HEK293 (cell line): ENCODE data around the gene DEPDC5.

Experiments used
- CTCF ChIA-PET: fragments of 350-600 bp; formaldehyde crosslinking; extraction: SDS; loops from one replicate; lab custom pipeline; 2021; ENCODE audit warnings: antibody characterized with exemption; lab: Yijun Ruan, JAX
- POLR2A ChIA-PET: fragments of 300-600 bp; formaldehyde crosslinking; extraction: SDS; loops from one replicate; lab custom pipeline; 2020; ENCODE audit warnings: antibody characterized with exemption, inconsistent platforms; lab: Yijun Ruan, JAX
- H3K27ac ChIP-seq: fragments of 200-500 bp; sonication (Bioruptor generic); 2 replicates; pipeline ENCODE4 v1.5.1; 2014; ENCODE audit warnings: low read depth, low read length, control low read depth, inconsistent platforms; ENCODE audit errors: extremely low read depth
- H3K36me3 ChIP-seq, 2 experiments: fragments of 200-500 bp in 1 of 2; sonication (Bioruptor generic) in 1 of 2; 1 replicate in 1 of 2; 2 replicates in 1 of 2; pipeline ENCODE4 v1.5.1; 2014 to 2017; ENCODE audit warnings: inconsistent platforms in 2 of 2, low read length in 2 of 2; ENCODE audit not compliant: control insufficient read depth in 2 of 2, insufficient read depth in 1 of 2
- H3K4me1 ChIP-seq: fragments of 200-500 bp; sonication (Bioruptor generic); 2 replicates; pipeline ENCODE4 v1.5.1; 2014; ENCODE audit warnings: mild to moderate bottlenecking, low read length, inconsistent platforms; ENCODE audit not compliant: control insufficient read depth, insufficient read depth
- H3K4me3 ChIP-seq: 2 replicates; pipeline ENCODE4 v1.5.1; 2011; ENCODE audit warnings: low read depth, mild to moderate bottlenecking, control low read depth, low read length, moderate library complexity
- H3K9me3 ChIP-seq: fragments of 200-500 bp; sonication (Bioruptor generic); 2 replicates; pipeline ENCODE4 v1.5.1; 2014; ENCODE audit warnings: low read depth, low read length, inconsistent platforms; ENCODE audit not compliant: control insufficient read depth, insufficient read depth
- BCL11B ChIP-seq: fragments of 450-650 bp; formaldehyde crosslinking; IDR thresholded peaks from 2 replicates; pipeline ENCODE4 v1.5.1; 2016; ENCODE audit warnings: low read depth, missing biosample characterization, missing genetic modification characterization
- SCRT1 ChIP-seq: fragments of 450-650 bp; formaldehyde crosslinking; IDR thresholded peaks from 2 replicates; pipeline ENCODE4 v1.5.1; 2016; ENCODE audit warnings: missing biosample characterization, missing genetic modification characterization, borderline replicate concordance
- SP7 ChIP-seq: fragments of 450-650 bp; formaldehyde crosslinking; IDR thresholded peaks from 2 replicates; pipeline ENCODE4 v1.5.1; 2016; ENCODE audit warnings: missing biosample characterization, missing genetic modification characterization
- ZNF138 ChIP-seq: fragments of 450-650 bp; formaldehyde crosslinking; IDR thresholded peaks from 2 replicates; pipeline ENCODE4 v1.5.1; 2016; ENCODE audit warnings: missing biosample characterization, missing genetic modification characterization, borderline replicate concordance
- ZNF146 ChIP-seq: fragments of 450-650 bp; formaldehyde crosslinking; IDR thresholded peaks from 2 replicates; pipeline ENCODE4 v1.5.1; 2016; ENCODE audit warnings: missing biosample characterization, missing genetic modification characterization
- ZNF169 ChIP-seq: fragments of 450-650 bp; formaldehyde crosslinking; IDR thresholded peaks from 2 replicates; pipeline ENCODE4 v1.5.1; 2016; ENCODE audit warnings: missing biosample characterization, missing genetic modification characterization
- ZNF202 ChIP-seq: fragments of 450-650 bp; formaldehyde crosslinking; IDR thresholded peaks from 2 replicates; pipeline ENCODE4 v1.5.1; 2016; ENCODE audit warnings: missing biosample characterization, missing genetic modification characterization, borderline replicate concordance
- ZNF221 ChIP-seq: fragments of 450-650 bp; formaldehyde crosslinking; IDR thresholded peaks from 2 replicates; pipeline ENCODE4 v1.5.1; 2017; ENCODE audit warnings: missing biosample characterization, missing genetic modification characterization, borderline replicate concordance
- ZNF23 ChIP-seq: fragments of 450-650 bp; formaldehyde crosslinking; IDR thresholded peaks from 2 replicates; pipeline ENCODE4 v1.5.1; 2016; ENCODE audit warnings: missing biosample characterization, missing genetic modification characterization, borderline replicate concordance
- ZNF292 ChIP-seq: fragments of 450-650 bp; formaldehyde crosslinking; IDR thresholded peaks from 2 replicates; pipeline ENCODE4 v1.5.1; 2016; ENCODE audit warnings: low read depth, missing biosample characterization, missing genetic modification characterization, borderline replicate concordance
- ZNF302 ChIP-seq: fragments of 450-650 bp; formaldehyde crosslinking; IDR thresholded peaks from 2 replicates; pipeline ENCODE4 v1.5.1; 2016; ENCODE audit warnings: missing biosample characterization, missing genetic modification characterization, low read depth
- ZNF548 ChIP-seq: fragments of 450-650 bp; formaldehyde crosslinking; IDR thresholded peaks from 2 replicates; pipeline ENCODE4 v1.5.1; 2016; ENCODE audit warnings: missing biosample characterization, missing genetic modification characterization
- ZNF621 ChIP-seq: fragments of 450-650 bp; formaldehyde crosslinking; IDR thresholded peaks from 2 replicates; pipeline ENCODE4 v1.5.1; 2017; ENCODE audit warnings: missing biosample characterization, missing genetic modification characterization
- ZNF670 ChIP-seq: fragments of 450-650 bp; formaldehyde crosslinking; IDR thresholded peaks from 2 replicates; pipeline ENCODE4 v1.5.1; 2016; ENCODE audit warnings: missing biosample characterization, missing genetic modification characterization, low read depth
- ZNF747 ChIP-seq: fragments of 450-650 bp; formaldehyde crosslinking; IDR thresholded peaks from 2 replicates; pipeline ENCODE4 v1.5.1; 2016; ENCODE audit warnings: missing biosample characterization, missing genetic modification characterization
- ZSCAN16 ChIP-seq: fragments of 450-650 bp; formaldehyde crosslinking; IDR thresholded peaks from 2 replicates; pipeline ENCODE4 v1.5.1; 2016; ENCODE audit warnings: missing biosample characterization, missing genetic modification characterization
- ZXDB ChIP-seq: fragments of 450-650 bp; formaldehyde crosslinking; IDR thresholded peaks from 2 replicates; pipeline ENCODE4 v1.5.1; 2016; ENCODE audit warnings: missing biosample characterization, missing genetic modification characterization
- TF ChIP-seq, protein P1 (sequence below): fragments of 450-650 bp; formaldehyde crosslinking; IDR thresholded peaks from 2 replicates; pipeline ENCODE4 v1.5.1; 2016; ENCODE audit warnings: missing biosample characterization, missing genetic modification characterization
- TF ChIP-seq, protein P2 (sequence below): fragments of 450-650 bp; formaldehyde crosslinking; IDR thresholded peaks from 2 replicates; pipeline ENCODE4 v1.5.1; 2016; ENCODE audit warnings: missing biosample characterization, missing genetic modification characterization, borderline replicate concordance
- TF ChIP-seq, protein P3 (sequence below): fragments of 450-650 bp; formaldehyde crosslinking; conservative IDR thresholded peaks from 2 replicates; pipeline ENCODE4 v1.5.1; 2016; ENCODE audit warnings: low read depth, missing biosample characterization, missing genetic modification characterization
- TF ChIP-seq, protein P4 (sequence below): fragments of 450-650 bp; formaldehyde crosslinking; IDR thresholded peaks from 2 replicates; pipeline ENCODE4 v1.5.1; 2016; ENCODE audit warnings: missing biosample characterization, missing genetic modification characterization
- TF ChIP-seq, protein P5 (sequence below): fragments of 450-650 bp; formaldehyde crosslinking; IDR thresholded peaks from 2 replicates; pipeline ENCODE4 v1.5.1; 2017; ENCODE audit warnings: missing biosample characterization, missing genetic modification characterization

DEPDC5 gene

DNA sequence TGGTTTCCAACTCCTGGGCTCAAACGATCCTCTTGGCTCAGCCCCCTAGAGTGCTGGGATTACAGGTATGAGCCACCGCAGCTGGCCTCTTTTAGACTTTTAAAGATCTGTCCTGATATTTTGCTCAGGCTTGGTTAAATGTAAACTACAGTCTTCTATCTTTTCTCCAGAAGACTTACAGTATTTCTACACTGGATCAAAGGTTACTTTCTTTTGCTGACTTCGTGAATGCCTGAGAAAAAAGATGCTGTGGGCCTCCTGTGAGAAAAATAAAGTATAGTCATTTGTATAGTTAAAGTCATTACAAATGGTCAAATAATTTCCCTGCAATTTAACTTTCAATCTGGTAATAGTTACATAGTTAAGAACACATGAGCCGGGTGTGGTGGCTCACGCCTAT, 19.6 kb downstream of the DEPDC5 start:
- ChIA-PET CTCF (no interaction called here), POLR2A (no interaction called here)
- Histone ChIP-seq H3K36me3 (peaks cover 42 to 59% of the 10 kb centered on the region in 2 experiments), H3K4me1 (no peaks in the 10 kb centered on the region), H3K4me3 (no peak overlapping the region), H3K27ac (no peak overlapping the region), H3K9me3 (no peaks in the 10 kb centered on the region)
- TF ChIP-seq ZNF747 (tag by site-specific recombination) (no peak), ZNF302 (no peak), ZNF670 (tag by site-specific recombination) (no peak)

DNA sequence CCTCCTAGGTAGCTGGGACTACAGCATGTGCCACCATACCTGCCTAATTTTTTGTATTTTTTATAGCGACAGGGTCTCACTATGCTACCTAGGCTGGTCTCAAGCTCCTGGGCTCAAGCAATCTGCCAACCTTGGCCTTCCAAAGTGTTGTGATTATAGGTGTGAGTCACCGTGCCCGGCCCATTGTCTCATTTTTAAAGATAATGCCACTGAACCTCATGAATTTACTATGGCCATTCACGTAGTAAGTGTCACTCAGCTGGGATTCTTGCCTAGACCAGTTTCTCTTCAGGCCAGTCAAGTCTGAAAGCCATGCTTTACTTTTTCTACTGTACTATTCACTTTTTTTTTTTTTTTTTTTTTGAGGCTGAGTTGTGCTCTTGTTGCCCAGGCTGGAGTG, 22.4 kb downstream of the DEPDC5 start:
- H3K27ac ChIP-seq: no peak overlapping the region
- TF ChIP-seq ZNF621 (tag by site-specific recombination) (no peak), ZNF292 (tag by site-specific recombination) (no peak), SP7 (tag by site-specific recombination) (no peak), BCL11B (tag by site-specific recombination) (no peak), ZNF169 (tag by site-specific recombination) (no peak), ZSCAN16 (tag by site-specific recombination) (no peak), ZNF202 (tag by site-specific recombination) (no peak)
- TF ChIP-seq, protein P1, sequence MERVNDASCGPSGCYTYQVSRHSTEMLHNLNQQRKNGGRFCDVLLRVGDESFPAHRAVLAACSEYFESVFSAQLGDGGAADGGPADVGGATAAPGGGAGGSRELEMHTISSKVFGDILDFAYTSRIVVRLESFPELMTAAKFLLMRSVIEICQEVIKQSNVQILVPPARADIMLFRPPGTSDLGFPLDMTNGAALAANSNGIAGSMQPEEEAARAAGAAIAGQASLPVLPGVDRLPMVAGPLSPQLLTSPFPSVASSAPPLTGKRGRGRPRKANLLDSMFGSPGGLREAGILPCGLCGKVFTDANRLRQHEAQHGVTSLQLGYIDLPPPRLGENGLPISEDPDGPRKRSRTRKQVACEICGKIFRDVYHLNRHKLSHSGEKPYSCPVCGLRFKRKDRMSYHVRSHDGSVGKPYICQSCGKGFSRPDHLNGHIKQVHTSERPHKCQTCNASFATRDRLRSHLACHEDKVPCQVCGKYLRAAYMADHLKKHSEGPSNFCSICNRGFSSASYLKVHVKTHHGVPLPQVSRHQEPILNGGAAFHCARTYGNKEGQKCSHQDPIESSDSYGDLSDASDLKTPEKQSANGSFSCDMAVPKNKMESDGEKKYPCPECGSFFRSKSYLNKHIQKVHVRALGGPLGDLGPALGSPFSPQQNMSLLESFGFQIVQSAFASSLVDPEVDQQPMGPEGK (tag by site-specific recombination): no peak
- TF ChIP-seq, protein P2, sequence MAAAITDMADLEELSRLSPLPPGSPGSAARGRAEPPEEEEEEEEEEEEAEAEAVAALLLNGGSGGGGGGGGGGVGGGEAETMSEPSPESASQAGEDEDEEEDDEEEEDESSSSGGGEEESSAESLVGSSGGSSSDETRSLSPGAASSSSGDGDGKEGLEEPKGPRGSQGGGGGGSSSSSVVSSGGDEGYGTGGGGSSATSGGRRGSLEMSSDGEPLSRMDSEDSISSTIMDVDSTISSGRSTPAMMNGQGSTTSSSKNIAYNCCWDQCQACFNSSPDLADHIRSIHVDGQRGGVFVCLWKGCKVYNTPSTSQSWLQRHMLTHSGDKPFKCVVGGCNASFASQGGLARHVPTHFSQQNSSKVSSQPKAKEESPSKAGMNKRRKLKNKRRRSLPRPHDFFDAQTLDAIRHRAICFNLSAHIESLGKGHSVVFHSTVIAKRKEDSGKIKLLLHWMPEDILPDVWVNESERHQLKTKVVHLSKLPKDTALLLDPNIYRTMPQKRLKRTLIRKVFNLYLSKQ (tag by site-specific recombination): no peak
- TF ChIP-seq, protein P3, sequence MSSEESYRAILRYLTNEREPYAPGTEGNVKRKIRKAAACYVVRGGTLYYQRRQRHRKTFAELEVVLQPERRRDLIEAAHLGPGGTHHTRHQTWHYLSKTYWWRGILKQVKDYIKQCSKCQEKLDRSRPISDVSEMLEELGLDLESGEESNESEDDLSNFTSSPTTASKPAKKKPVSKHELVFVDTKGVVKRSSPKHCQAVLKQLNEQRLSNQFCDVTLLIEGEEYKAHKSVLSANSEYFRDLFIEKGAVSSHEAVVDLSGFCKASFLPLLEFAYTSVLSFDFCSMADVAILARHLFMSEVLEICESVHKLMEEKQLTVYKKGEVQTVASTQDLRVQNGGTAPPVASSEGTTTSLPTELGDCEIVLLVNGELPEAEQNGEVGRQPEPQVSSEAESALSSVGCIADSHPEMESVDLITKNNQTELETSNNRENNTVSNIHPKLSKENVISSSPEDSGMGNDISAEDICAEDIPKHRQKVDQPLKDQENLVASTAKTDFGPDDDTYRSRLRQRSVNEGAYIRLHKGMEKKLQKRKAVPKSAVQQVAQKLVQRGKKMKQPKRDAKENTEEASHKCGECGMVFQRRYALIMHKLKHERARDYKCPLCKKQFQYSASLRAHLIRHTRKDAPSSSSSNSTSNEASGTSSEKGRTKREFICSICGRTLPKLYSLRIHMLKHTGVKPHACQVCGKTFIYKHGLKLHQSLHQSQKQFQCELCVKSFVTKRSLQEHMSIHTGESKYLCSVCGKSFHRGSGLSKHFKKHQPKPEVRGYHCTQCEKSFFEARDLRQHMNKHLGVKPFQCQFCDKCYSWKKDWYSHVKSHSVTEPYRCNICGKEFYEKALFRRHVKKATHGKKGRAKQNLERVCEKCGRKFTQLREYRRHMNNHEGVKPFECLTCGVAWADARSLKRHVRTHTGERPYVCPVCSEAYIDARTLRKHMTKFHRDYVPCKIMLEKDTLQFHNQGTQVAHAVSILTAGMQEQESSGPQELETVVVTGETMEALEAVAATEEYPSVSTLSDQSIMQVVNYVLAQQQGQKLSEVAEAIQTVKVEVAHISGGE (tag by site-specific recombination): no peak
- POLR2A ChIA-PET: interaction anchor here (0.6 kb wide), 1 partner anchor 48 kb away, joined by 4 read pairs; no protein-coding TSS in a partner anchor
- H3K36me3 ChIP-seq: peaks cover 26 to 61% of the 10 kb centered on the region in 2 experiments
- H3K4me1 ChIP-seq: no peaks in the 10 kb centered on the region
- no peak overlapping the region for H3K4me3 ChIP-seq
- H3K9me3 ChIP-seq: no peaks in the 10 kb centered on the region
- CTCF ChIA-PET: interaction anchor here (0.6 to 0.7 kb wide), 3 partner anchors 72 to 431 kb away, joined by 3 to 6 read pairs (median 4); no protein-coding TSS in a partner anchor

DNA sequence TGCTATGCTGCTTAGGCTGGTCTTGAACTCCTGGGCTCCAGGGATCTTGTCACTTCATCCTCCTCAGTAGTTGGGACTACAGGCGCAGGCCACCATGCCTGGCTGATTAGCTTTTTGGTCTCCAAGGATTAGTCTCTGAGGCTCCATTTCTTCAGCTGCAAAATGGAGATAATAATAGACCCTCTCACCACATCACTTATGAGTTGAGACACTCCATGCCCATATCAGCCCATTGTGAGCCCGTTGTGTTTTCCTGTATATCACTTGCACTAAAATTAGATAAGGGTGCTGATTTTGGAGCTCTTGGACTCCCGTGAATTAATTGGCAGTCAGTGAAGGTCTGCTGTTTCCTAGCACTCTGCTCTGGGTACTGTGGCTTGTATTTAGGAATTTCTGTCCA, 36.0 kb downstream of the DEPDC5 start:
- no peak for TF ChIP-seq ZNF302
- TF ChIP-seq ZXDB (tag by site-specific recombination): no peak
- TF ChIP-seq, protein P4, sequence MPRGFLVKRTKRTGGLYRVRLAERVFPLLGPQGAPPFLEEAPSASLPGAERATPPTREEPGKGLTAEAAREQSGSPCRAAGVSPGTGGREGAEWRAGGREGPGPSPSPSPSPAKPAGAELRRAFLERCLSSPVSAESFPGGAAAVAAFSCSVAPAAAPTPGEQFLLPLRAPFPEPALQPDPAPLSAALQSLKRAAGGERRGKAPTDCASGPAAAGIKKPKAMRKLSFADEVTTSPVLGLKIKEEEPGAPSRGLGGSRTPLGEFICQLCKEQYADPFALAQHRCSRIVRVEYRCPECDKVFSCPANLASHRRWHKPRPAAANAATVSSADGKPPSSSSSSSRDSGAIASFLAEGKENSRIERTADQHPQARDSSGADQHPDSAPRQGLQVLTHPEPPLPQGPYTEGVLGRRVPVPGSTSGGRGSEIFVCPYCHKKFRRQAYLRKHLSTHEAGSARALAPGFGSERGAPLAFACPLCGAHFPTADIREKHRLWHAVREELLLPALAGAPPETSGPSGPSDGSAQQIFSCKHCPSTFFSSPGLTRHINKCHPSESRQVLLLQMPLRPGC (tag by site-specific recombination): no peak
- no peak for TF ChIP-seq ZNF138
- no peak for TF ChIP-seq ZNF23 (tag by site-specific recombination)
- no peak for TF ChIP-seq SCRT1 (tag by site-specific recombination)
- TF ChIP-seq ZNF548 (tag by site-specific recombination): no peak
- no peak for TF ChIP-seq ZNF221 (tag by site-specific recombination)
- TF ChIP-seq ZNF146: no peak
- TF ChIP-seq, protein P5, sequence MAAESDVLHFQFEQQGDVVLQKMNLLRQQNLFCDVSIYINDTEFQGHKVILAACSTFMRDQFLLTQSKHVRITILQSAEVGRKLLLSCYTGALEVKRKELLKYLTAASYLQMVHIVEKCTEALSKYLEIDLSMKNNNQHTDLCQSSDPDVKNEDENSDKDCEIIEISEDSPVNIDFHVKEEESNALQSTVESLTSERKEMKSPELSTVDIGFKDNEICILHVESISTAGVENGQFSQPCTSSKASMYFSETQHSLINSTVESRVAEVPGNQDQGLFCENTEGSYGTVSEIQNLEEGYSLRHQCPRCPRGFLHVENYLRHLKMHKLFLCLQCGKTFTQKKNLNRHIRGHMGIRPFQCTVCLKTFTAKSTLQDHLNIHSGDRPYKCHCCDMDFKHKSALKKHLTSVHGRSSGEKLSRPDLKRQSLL (tag by site-specific recombination): no peak
- H3K4me3 ChIP-seq: no peak overlapping the region
- ChIA-PET CTCF (no interaction called here), POLR2A (no interaction called here)
- H3K9me3 ChIP-seq: no peaks in the 10 kb centered on the region
- peaks cover 26 to 51% of the 10 kb centered on the region in 2 experiments for H3K36me3 ChIP-seq
- no peaks in the 10 kb centered on the region for H3K4me1 ChIP-seq
- H3K27ac ChIP-seq: no peak overlapping the region
